ENCODE data around the gene DSTN.

The DSTN gene

DNA sequence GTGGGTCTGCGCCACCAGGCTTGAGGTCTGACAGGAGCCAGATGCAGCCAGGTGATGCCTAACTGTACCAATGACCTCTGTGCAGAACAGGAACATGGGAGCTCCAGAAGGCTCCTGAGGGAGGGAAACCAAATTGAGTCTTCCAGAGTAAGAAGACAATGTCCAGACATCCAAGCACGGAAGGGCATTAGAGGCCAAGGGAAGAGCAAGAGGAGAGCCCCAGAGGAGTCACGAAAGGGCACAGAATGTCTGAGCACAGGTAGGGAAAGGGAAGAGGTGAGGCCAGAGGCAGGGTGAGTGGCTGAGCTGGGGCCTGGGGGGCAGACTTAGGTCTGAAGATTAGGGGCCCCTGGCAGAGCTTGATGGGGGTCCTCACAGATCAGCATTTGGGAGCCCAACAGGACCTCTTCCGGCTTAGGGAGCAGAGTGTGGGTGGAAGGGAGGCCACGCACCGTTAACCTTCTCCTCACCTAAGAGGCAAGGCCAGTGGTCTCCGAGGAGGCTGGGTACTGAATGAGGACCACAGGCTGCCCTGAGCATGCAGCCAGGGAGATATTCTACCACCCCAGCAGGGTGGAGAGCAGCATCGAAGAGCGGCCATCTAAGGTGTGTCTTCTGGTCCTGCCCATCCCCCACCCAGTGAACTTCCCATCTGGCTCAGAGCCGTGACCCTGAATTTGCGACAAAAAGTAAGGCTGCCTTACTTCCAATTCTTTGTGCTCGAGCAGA is 70.4 kb downstream of the DSTN start:
- no peak for DNase-seq

GRCh38 chr20:17640875-17641378 is 71.1 kb downstream of the DSTN start:
- DNase-seq = no peak

DNA sequence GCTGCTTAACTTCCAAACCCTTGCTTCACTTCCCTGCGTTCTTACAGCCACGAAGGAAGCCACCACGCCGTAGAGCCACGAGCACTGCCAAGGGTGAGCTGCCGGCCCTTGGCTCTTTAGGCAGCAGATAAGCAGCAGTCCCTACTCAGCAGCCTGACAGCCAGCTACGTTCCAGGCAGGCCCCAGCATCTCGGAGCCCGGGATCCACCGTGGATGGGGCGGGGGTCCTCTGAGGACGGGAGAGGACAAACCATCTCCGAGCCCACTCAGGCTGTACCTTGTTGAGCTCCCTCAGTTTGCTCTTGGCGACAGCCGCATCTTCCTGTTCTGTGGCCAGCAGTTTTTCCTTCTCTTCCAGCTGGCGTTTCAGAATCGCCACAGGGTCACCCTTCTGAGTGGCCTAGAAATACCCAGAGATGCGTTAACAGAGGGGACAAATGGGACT is 71.7 kb downstream of the DSTN start:
- no peak for DNase-seq

DNA sequence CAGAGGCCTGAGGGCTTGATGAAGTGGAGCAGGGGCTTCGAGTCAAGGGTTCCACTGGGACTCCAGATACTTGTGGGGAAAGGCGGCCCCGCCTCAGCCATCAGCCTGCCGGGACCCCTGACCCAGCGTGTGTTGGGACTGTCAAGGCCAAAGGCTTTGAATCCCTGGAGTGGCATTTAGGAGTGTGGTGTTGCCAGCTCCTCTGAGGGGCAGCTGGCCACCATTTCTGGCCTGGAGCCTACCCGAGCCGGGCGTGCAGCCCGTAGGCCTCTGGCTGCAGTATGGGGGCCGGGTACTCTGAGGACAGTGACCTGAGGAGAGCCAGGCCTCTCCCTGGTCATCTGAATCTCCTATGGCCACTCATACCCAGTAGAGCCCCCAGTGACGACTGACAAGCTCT is 72.1 kb downstream of the DSTN start:
- no peak for DNase-seq

GRCh38 chr20:17642404-17643269 is 72.8 kb downstream of the DSTN start:
- DNase-seq = no peak

DNA sequence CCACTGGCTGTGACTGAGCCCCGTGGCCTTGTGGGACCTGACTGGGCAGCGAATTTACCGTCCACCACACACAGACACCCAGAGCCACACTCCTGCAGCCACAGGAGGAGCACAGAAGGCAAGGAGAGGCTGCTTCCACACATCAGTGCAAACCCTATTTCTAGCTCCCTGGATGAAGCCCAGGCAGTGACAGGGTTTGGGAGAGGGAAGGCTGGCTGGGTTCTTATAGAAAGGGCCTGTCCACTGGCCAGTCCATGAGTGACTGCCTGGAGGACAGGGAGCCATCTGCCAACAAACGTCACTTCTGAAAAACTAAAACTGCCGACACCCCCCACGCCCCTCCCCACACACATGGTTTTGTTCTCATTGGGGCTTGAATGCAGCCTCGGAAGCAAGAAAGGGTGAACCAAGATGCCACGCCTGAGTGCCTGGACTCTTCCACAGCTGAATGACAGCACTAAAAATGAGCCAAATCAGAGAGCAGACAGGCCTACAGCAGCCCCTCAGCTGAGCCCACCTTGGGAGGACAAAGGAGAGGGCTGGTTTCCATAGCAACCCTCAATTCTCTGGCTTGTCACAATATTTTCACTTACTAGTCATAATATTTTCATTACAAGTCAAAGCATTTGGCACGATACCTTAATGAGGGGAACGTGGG is 73.8 kb downstream of the DSTN start:
- no peak for DNase-seq

- DNase-seq = no peak
These were observed 74.6 kb downstream of the DSTN start for GRCh38 chr20:17644451-17644850.

GRCh38 chr20:17645010-17645409 is 75.1 kb downstream of the DSTN start:
- no peak for DNase-seq

DNA sequence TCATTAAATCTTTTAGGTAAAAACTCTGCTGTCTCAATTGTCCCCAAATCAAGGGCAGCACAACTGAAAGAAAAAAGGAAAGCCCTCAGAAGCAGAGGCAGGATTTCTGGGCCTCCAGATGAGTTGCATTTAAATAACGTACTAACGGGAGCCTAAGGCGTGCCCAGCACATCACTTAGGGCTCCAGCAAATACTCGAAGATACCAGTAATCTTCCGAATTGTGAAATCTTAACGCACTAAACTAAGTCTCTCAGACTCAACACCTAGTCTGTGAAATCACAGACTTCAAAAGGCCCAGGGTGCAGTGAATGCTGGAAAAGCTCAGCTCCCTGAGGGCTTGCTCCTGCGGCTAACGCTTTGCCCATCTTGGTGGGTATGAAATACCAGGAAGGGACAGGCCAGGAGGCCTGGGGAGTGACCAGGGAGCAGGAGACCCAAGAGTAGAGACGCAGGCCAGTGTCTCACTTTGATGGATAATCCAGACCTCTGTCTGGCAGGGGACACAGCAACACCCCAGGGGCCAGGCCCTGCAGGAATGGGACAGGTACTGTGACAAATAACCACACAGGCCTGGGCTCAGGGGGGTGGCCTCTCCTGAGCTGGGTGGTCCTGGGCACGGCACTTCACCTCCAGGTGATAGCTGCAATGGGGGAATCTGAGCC is 75.8 kb downstream of the DSTN start:
- DNase-seq = no peak

DNA sequence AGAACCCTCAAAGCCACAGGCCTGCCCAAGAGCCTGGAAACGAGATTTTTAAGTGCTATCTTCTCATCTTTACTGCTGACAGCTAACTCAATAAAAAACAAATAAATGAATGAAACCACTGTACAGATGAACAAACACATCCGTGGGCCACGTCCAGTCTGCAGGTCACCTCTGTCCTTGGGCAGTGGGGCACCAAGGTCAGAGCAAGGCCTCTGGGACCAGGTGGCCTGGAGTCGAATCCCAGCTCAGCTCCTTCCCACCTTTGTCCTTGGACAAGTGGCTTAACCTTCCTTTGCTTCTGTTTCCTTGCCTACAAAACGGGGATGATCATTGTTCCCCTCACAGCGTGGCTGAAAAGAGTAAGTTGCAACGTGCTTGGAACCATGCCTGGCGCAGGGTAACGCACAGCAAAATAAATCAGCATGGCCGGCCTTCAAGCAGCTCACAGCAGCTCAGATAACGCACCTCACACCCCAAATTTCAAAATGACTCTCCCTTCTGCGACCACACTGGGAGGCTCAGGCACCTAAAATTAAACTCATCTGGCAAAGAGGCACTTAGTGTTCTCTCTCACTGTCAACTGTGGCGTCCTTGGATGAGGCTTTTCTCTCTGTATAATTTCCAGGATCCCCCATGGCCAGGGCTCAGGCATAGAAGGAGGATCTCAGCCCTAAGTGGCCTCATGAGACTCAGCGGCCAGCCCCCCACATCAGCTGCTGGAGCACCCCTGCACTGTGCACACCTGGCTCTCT is 76.5 kb downstream of the DSTN start:
- no peak for DNase-seq

- DNase-seq = no peak
These were observed 77.1 kb downstream of the DSTN start for GRCh38 chr20:17646961-17647301.

- no peak for DNase-seq
These were observed 77.8 kb downstream of the DSTN start for GRCh38 chr20:17647391-17648314.

DNA sequence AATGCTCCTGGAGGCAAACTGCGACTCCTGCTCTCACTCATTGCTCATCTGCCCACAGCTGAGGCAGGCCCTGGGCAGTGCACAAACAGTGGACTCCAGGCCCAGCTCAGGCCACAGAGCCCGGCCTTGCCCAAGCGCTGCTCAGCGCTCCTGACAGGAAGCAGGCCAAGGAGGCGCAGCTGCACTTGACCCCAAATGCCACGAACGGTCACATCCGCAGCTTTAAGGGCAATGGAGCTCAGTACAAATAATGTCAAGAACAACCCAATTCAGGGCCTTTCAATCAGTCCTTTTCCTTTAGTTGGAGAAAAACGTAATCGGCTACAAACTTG is 78.4 kb downstream of the DSTN start:
- peak; percentile 8 for DNase-seq

- peak; percentile 27 for DNase-seq
These were observed 79.2 kb downstream of the DSTN start for GRCh38 chr20:17648791-17649730.

DNA sequence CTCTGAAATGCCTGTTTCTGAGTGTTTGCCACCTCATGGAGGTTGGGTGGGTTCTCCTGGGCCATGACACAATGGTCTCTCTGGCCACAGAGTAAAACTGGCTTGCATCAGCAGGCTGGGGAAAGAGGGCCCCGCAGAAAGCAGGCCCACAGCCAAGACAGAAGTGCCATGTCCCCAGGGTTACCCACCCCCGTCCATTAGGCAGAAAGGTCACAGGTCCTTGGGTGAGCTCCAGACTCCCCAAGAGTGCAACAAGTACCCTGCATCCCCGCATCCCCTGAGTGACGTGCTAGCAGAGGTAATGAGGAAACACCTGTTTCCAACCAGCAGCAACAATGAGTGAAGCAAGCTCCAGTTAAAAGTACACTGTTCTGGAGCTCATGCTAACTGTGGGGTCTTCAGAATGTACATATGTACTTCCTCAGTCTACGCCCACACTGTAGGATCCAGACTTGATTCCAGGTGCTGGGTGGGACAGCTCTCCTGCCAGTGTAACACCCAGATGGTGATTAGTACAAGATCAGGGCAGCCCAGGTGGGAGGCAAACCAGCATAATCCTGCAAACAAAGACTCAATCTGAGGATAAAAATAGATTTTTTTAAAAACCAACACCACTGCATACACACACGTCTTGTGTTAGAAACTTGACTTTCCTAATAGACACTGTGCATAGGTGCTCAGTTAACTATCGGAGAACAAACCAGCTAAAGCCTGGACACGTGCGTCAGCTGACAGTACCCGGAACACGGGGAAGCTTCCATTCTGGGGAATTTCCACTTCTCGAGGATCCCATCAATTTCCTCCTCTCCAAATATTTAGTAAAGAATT is 80.6 kb downstream of the DSTN start:
- no peak for DNase-seq

GRCh38 chr20:17651129-17651759 is 81.4 kb downstream of the DSTN start:
- DNase-seq = no peak

GRCh38 chr20:17651760-17652388 is 82.0 kb downstream of the DSTN start:
- no peak for DNase-seq

DNA sequence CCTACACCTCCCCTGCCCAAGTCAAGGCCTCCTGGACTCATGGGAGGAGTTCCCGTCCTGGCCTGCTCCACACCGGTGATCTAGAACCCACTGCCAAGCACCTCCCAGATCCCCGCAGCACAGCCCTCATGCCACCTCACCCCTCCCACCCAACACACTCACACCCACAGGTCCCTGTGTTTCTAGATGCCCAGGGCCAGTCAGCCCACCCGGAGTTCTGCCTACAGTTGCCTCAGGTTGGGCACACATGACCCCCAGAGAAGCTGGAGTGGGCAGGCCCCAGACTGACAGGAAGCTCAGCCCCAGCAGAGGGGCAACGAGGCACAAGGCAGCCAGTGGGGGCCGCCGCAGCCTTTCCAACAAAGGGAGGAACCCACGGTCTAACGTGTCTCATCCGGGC is 82.5 kb downstream of the DSTN start:
- no peak for DNase-seq
